ENCODE measurements around the gene NACAD. TPM values are rescaled to one million over a fixed set of nuclear protein-coding genes. Genes with fewer than 3 reads are reported as not detected.
A peak's percentile ranks its signal among the peaks of the same experiment; 100 is the strongest.

NACAD gene
- total RNA-seq, 4 donors from 2014 or later = 0.51 to 26.9 (median 5.4) TPM

- Histone ChIP-seq H3K4me3 (no peak overlapping the region), H3K4me1 (no peaks in the 10 kb centered on the region), H3K27me3 (no peaks in the 10 kb centered on the region), H3K9me3 (no peaks in the 10 kb centered on the region), H3K36me3 (no peaks in the 10 kb centered on the region), H3K27ac (no peak overlapping the region)
- DNase-seq = no peak
- intact Hi-C loops (cut with DNase I; ENCODE audit: low total_unique reads) = no loop called here
- TF ChIP-seq POLR2A (IDR thresholded peaks at IDR 0.05) (no peak), CTCF (IDR thresholded peaks at IDR 0.05) (no peak)
Measured at GRCh38 chr7:45031829-45032228, 56.9 kb downstream of the NACAD start.

Small RNAs within 50 kb of the gene (small RNA-seq; reads per million reads assigned to genes)
- gene SNORA5A (2.2 reads per million, percentile 76 among the genes with 10 or more reads in this experiment), gene SNORA5B (not detected), gene SNORA5C (67.5 reads per million, percentile 93 among the genes with 10 or more reads in this experiment)

Other genes starting within 250 kb of the NACAD start
- gene H2AZ2, start 240.9 kb downstream of the NACAD start, total RNA-seq = 100 to 1,000 TPM in 3 of 4 donors, 10 to 100 TPM in 1; 77.9 to 270 (median 212) TPM
- 10 to 100 TPM; 13.8 to 63.0 (median 24.5) TPM for gene PURB, start 203.4 kb downstream of the NACAD start, total RNA-seq
- 1 to 10 TPM in 3 of 4 donors, under 1 TPM in 1; 0.59 to 3.1 (median 1.2) TPM for gene MYO1G, start 110.0 kb downstream of the NACAD start, total RNA-seq
- 10 to 100 TPM in 3 of 4 donors, 1 to 10 TPM in 1; 7.6 to 70.2 (median 33.6) TPM for gene CCM2, start 88.8 kb downstream of the NACAD start, total RNA-seq
- gene TBRG4, start 22.7 kb upstream of the NACAD start, total RNA-seq = 10 to 100 TPM in 3 of 4 donors, 1 to 10 TPM in 1; 7.4 to 51.2 (median 42.5) TPM
- 100 to 1,000 TPM in 1 of 4 donors, 10 to 100 TPM in 3; 11.9 to 182 (median 57.5) TPM for gene RAMP3, start 68.8 kb upstream of the NACAD start, total RNA-seq

All from uterus (tissue), 4 donors.